Activated CD4-positive, CD25-positive, alpha-beta regulatory T cell (primary cell): ENCODE measurements around the gene UBE2D4.

Source experiments
- DNase-seq, 4 experiments: peaks; one replicate each; lab custom pipeline; 2025; lab: John Stamatoyannopoulos, UW

UBE2D4 gene

DNA sequence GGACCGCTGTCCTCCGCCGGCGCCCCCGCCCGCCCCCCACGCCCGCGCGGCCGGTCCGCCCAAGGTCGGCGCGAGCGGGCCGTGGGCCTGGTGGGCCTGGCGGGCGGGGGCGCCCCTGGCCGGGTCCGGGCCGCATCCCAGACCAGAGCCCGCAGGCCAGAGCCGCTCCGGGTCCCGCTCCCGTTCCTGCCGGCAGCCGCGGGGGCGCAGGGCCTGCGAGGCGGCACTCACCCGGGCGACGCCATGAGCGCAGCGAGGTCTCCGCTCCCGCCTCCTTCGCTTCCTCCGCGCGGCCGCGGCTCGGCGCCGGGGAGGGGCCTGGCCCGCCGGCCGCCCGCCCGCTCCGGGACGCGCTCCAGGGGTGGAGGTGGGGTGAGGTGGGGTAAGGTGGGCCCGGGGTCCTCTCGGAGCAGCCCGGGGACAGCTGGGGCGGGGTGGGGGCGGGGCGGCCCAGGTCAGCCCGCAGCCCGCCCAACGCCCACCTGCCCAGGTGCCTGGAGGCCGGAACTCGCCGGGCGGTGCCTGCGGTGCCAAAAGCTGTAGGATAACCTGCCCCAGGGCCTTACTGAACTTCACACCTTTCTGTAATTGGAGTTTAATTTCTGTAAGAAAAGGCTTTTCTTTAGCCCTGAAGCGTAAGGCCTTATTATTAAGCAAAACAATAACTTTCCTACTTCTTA, 19.8 kb upstream of the UBE2D4 start, which contains the start of gene URGCP:
Gene URGCP, minus strand, starts transcription at position 266 of the 680 bp plus-strand sequence. Its CDS starts 21 bp downstream, at position 245.
- peak; percentile 12 to 42 (median 34) for DNase-seq

DNA sequence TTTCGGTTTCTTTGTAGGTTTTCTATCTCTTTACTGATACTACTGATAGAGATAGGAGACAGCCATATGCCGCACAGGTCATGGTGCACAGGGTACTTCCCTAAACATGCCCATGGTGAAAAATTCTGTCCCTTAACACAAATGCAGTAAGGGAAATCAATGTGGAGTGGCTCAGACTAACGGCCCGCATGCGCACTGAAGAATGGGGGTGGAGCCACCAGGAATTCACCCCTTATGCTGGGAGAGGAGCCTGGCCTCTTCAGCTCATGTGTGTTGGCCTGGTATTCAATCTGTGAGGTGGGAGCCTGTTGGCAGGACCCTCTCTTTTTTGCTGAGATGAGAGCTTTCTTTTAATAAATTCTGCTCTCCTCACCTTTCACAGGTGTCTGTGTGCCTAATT, 11.4 kb upstream of the UBE2D4 start:
- DNase-seq, result no peak

DNA sequence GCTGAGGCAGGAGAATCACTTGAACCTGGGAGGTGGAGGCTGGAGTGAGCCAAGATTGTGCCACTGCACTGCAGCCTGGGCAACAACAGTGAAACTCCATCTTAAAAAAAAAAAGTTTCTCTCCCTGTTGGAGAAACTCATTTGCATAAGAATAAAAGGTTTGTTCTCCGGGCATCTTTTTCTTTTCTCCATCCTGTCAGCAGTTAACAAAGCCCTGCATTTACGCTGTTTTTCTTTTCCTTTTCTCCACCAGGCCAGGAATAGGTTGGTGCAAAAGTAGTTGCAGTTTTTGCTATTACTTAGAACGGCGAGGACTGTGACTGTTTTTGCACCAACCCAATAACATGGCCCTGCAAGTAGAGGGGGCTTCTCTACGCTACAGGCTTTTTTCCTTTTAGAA, 10.3 kb upstream of the UBE2D4 start:
- no peak for DNase-seq

DNA sequence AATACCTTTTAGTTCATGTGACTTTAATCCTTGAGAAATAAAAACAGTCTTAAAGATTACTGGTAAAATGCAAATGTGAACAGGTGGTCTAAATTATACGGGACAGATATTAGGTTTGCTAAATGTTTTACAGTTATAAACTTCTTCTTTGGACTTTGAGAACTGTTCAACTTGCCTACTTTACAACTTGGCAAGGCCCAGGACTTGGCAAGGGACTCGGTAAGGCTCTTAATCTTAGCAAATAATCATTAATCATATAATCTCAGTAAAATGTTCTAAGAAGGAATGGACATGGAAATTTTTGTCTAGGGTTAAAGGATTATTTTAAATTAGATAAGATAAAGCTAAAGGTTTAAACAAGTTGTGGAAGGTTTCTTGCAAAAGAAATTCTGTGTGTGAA, 4.8 kb upstream of the UBE2D4 start:
- DNase-seq, result no peak

DNA sequence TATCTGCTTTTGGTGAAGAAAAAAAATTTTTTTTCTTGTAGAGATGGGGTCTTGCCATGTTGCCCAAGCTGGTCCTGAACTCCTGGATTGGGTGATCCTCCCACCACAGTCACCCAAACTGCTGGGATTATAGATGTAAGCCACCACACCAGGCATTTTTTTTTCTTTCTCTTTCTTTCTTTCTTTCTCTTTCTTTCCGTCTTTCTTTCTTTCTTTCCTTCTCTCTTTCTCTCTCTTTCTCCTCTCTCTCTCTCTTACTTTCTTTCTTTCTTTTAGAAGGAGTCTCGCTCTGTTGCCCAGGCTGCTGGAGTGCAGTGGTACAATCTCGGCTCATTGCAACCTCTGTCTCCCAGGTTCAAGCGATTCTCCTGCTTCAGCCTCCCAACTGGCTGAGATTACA, 3.5 kb upstream of the UBE2D4 start:
- DNase-seq, result no peak

DNA sequence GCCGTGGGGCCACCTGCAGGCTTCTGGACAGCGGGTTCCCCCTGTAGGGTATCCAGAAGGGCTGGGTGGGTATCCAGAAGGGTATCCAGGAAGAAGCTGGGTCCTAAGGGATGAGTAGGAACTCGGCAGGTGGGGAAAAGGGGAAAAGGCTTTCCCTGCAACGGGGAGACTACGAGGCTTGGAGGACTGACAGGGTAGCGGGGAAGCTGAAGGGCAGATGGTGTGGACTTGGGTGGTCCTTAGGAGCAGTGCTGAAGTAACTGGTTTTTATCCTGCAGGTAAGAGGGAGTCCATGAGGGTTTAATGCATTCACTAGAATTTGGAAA, 525 bp downstream of the UBE2D4 start:
- DNase-seq, result no peak

DNA sequence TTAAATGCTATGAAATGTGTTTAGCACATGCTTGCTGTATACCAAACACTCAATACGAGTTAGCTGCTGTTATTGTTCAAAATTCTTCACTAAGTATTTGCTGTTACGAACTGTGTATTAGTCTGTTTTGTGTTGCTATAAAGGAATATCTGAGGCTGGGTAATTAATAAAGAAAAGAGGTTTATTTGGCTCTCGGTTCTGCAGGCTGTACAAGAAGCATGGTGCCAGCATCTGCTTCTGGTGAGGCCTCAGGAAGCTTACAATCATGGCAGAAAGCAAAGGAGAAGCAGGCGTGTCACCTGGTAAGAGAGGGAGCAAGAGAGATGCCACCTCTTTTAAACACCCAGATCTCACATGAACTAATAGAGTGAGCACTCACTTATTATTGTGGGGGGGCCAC, 1.6 kb downstream of the UBE2D4 start:
- DNase-seq, result no peak

DNA sequence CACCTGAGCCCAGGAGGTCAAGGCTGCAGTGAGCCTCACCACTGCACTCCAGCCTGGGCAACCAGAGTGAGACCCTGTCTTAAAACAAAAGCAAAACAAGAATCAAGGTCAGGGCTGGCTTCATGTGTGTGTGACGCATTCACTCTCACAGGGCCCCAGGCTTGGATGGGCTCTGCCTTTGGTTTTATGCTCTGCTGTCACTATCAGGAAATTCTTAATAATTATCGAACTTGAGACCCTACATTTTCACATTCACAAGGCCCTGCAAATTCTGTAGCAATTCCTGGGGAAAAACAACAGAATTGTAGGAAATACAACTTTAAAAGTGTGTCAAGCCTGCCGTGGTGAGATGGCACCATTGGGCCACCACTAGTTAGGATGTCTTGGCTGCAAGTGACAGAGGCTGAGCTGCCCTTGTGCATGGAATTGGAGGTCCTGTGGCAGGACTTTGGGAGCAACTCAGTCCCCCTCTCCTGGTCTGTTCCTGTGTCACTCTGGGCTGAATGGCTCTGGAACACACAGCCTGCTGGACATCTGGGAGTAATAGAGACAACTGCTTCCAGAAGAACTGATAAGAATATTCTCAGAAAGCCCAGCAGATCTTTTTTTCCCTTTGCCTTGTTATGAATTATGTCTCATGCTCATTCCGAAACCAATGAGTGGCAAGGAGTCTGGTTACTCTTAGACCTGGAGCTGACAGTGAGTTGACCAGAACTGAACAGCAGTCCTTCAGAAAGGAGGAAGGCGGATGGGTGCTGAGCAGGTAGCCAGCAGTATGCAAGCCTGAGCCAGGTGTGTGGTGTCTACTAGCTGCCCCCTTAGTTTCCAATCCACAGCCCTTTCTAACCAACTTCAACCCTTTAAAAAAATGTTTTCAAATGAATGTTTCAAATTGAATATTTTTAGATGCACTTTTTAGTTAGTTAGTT, 3.6 kb downstream of the UBE2D4 start:
- no peak for DNase-seq

DNA sequence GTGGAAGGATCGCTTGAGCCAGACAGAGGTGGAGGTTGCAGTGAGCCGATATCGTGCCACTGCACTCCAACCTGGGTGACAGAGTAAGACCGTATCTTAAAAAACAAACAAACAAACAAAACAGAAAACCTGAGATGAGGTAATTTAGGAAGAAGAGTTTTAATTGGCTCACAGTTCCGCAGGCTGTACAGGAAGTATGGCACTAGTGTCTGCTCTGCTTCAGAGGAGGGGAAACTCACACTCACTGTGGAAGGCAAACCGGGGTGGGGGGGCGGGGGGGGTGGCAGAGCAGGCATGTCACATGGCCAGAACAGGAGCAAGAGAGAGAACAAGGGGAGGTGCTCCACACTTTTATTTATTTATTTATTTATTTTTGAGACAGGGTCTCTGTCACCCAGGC, 5.1 kb downstream of the UBE2D4 start:
- DNase-seq, result no peak

DNA sequence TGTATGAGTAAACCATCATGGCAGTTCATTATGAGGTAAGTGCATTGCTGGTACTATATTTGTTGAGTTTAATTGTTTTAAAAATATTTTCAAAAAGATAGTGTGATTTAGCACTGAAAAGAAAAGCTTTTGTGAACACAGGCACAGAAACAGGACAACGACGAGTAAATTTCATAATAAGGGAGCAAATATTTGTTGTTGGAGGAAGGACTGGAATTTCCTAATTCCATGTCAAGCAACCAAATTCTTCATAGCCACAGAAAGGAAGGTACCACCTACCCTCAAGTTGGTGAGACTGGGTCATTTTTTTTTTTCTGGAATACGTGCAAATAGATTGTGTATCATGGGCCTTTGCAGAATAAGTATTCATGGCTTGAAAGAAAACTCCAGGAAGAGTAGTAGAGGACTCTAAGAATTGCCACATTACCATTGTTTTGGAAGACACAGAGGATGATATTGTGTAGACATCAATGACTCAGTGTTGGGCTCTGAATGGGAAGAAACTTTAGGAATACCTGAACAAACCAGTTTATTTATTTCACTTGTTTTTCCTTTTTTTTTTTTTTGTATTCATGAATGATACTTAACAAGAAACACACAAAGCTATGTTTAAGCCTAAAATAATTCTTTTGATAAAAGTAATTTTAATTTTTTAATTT, 7.8 kb downstream of the UBE2D4 start:
- DNase-seq, result no peak

DNA sequence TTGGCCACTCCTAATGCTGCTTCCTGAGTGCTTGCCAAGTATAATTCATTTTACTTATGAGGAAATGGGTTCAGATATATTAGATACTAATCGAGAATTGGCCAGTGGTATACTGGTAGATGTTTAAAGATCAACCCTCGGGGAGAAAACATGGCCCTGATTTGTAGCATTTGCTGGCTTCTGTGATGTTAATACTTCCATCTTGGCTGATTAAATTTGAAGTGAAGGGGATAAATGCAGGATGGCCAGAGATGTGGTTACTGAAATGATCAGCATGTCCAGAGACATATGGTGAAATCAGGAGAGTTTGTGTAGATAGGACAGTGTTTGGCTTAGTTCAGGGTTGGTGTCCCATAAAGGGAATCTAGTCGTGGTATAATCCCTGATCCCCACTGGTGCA, 11.2 kb downstream of the UBE2D4 start:
- no peak for DNase-seq

DNA sequence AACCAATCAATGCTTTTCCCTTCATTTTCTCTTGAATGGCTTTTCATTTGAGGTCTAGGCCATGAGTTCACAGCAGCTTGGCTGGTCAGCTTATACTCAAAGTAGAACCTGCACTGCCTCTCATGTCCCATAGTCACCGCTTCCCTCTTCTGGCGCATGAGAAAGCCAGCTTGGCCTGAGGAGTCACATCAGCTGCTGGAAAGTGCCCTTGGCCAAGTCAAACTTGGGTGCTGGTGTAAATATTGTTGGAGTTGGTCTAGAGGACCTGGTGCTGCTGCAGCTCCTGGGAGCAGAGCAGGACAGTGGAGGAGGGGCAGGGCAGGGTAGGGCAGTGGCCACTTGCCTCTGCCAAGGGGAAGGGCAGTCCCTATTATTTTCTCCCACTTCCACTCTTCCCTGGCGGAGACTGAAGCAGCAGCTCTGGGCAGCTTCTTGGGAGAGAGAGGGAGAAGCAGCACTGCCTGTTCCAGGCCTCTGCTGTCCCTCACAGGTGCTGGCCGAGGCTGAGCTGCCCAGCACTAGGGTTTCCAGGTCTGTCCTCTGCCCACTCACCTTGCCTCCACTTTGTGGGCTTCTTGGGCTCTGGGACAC, 12.8 kb downstream of the UBE2D4 start:
- no peak for DNase-seq

DNA sequence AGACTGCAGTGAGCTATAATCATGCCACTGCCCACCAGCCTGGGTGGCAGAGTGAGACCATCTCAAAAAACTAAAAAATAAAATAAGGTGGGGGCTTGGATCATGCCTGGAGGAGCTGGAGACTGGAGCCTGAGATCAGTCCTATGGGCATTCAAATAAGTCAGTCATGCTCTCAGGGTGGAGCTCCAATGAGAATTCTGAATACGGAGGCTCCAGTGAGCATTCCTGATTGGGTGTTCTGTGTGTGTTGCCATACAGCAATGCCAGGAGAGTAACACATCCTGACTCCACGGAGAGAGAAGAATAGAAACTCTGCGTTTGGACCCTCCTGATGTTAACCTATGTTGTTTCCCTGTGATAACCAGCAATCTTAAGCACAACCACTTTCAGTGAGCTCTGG, 16.0 kb downstream of the UBE2D4 start:
- no peak for DNase-seq

DNA sequence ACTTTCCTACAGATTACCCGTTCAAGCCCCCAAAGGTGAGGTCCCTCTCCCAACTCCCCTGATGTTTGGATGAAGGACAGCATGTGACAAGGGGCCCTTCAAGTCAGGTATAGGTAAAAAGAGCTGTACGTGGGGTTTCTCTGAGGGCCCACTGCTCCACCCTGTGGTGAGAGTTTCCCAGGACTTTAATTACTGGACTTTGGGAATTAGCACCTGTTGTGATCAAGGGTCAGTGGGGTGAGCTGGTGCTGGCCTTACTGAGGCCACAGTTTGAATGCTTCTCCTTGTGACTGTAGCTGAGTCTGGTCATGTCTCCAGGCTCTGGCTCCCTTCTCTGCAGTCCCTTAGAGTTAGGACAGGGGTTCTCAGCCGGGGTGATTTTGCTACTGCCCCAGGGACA, 16.8 kb downstream of the UBE2D4 start:
- DNase-seq, result no peak

DNA sequence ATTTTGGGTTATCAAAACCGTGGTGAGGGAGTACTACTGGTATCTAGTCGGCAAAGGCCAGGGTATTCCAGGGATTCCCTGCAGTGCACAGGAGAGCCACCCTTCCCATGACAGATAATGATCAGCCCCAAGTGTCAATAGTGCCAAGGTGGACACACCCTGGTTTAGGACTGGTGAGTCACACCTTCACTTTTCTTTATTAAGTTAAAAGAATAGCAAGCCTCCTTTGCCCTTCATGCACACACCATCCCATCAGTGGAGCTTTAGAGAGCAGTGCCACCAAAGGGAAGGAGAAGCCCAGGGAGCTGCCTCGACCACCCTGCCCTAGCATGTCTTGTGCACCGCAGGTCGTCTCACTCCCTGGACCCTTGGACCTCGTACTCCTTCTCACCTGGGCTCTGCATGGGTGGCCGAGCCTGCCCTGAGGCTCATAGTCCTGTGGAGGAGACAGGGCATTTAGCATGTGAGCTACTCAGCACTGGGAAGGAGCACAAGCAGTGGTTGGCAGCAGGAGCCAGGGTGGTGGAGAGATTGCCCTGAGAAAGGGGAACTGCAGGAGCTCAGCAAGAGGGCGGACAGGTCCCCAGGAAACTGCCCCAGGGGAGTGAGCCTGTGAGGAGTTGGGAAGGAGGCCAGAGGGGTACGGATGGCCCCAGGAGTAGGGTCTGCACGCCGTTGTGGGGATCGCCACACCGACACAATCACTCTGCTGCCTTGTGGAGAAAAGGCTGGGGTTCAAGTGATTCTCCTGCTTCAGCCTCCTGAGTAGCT, 17.4 kb downstream of the UBE2D4 start:
- no peak for DNase-seq

DNA sequence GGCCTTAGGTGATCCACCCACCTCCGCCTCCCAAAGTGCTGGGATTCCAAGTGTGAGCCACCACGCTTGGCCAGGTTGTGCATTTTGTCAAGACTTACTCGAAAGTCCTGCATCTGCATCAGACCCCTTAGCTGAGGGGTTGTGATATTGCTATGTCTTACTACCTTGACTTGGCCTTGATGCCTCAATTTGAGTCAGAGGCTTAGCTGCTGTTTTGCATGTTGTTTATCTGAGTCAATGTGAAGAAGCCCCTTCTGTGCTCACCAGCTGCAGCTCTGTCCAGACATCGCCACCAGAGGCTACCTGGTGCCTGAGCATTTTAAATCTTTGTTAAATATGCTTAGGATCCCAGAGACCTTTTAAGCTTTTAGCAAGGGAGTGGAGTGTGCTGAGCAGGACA, 18.1 kb downstream of the UBE2D4 start:
- DNase-seq, result no peak

DNA sequence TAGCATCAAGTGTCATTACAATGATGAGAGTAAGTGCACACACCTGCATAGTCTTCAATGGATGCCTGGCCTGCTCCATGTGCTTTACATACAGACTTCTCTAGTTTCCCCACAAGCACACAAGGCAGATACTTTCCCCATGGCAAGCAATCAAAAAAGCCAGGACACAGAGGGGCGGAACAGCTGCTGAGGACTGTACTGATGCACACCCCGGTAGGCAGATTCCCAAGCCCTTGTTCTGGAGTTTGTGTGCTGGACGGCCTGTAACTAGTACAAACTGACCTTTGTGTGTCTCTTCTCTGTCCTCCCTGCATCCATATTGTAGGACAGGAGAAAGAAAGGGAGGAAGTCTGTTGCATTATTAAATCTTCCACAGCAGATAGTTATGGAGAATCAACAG, 25.8 kb downstream of the UBE2D4 start:
- no peak for DNase-seq

DNA sequence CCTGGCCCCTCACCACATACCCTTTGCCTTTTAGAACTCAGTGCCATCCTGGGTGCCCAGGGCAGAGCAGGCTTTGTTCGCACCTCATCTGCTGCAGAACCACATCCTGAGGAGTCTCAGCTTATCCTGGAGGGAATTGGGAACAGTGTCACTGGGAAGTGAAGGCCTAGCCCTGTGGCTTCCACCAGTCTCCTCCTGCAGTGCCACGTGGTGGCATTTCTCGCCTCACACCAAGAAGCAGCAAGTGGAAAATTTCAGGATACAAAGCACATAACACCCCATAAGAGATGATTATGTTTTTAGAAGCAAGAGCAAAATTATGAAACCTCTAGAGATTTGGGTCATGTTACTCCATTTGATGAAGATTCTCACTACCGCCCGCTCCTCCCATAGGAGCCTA, 26.8 kb downstream of the UBE2D4 start:
- no peak for DNase-seq

DNA sequence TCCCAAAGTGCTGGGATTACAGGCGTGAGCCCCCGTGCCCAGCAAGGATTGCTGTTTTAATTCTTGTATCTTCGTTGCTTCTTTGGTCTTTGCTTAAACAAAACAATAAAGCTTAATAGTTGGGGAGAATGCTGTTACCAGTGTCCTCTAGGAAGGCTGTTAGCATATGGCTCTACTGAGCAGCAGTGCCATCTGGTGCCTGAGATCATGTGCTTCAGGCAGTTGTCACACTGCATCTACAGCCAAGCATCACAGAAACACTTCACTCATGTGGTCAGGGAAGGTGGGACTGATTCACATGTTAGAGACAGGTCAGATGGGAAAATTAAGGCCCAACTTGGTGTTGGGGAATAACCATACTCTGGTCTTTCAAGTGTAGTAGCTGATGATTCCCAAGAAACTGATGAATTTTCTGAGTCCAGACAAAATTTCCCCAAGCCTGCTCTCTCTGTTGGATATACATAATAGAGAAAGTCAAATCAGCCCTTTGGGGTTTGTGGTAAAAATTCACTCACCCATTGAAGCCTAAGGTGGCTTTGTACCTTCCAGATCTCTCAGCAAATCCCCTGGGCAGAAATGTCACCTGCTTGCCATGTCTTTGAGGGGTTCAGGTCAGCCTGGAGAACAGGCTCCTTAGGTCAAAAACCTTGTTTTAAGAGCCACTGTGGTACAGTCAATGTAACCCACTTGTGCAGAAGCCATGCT, 28.4 kb downstream of the UBE2D4 start:
- no peak for DNase-seq

DNA sequence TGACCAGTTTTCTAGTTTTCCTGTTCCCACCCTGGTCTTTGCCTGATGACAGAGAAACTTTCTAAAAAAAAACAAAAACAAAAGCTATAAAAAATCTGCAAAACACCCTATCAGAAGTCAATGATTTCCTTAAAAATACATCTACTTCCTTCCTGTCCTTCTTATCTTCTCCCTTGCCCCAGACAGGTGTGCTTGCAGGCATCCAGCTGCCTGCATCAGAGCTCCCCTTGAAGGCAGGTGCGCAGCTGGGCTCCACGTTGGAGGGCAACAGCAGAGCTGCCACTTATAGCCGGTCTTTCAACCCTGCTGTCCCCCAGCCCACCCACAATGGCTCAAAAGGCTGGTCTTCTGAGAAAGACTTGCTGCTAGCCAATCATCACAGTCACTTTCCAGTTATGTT, 29.8 kb downstream of the UBE2D4 start:
- DNase-seq, result no peak

DNA sequence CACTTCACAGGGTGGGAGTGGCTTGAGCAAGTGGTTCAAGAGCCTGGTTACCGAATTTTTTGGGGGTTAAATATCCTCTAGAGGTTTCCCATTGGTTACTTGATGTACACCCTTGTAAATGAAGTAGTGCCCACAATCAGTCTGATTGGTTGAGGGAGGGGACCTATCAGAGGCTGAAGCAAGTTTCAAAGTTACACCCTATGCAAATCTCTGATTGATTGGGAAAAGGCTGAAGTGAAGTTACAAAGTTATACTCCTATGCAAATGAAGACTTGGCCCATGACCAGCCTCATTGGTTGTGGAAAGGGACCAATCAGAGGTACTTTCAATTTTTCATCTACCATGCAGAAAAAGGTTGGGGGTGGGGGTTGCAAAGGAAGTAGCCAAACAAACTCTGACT, 34.7 kb downstream of the UBE2D4 start:
- DNase-seq, result no peak
